ENCODE measurements around the gene GPAT2. TPM values are rescaled to one million over a fixed set of nuclear protein-coding genes. Genes with fewer than 3 reads are reported as not detected.
"Not testable (repeated sequence)": the region's sequence is repeated elsewhere in the genome, so short reads cannot be mapped to it uniquely, and the experiment has no call there.

GPAT2 gene
- total and polyA plus RNA-seq, 2 of the 8 experiments (the other 6 are each of a cell fraction or from before 2014, with no cell fraction given), result 0.26 to 0.63 TPM

GRCh38 chr2:96006248-96006647 is 28.5 kb downstream of the GPAT2 start:
- H3K23me2 ChIP-seq (ENCODE audit: low read depth, low read length); H3K36me3 ChIP-seq (ENCODE audit: control insufficient read depth in 2 of 4, insufficient read depth in 4 of 4, low read length in 3 of 4); H3K79me1 ChIP-seq (ENCODE audit: low read depth, low read length); FAIRE-seq; H3K4me1 ChIP-seq (replicated peaks in 1 of 4; ENCODE audit: control insufficient read depth in 3 of 4, insufficient read depth in 4 of 4, low read length in 3 of 4); H3K9ac ChIP-seq (replicated peaks in 1 of 4; ENCODE audit: extremely low read depth in 1 of 4, low read depth in 3 of 4, low read length in 3 of 4); POLR2A ChIA-PET (ENCODE audit: partially characterized antibody); H2AFZ ChIP-seq (ENCODE audit: low read length); H3K79me2 ChIP-seq (ENCODE audit: control insufficient read depth in 1 of 2, insufficient read depth in 2 of 2, low read length in 2 of 2); H4K8ac ChIP-seq (ENCODE audit: extremely low read depth, insufficient read depth, low read length); H2AK5ac ChIP-seq (ENCODE audit: low read depth, low read length); H3K9me3 ChIP-seq (ENCODE audit: insufficient read depth in 2 of 2, low read depth in 1 of 2, low read length in 1 of 2); H4K5ac ChIP-seq (ENCODE audit: insufficient read length, low read depth, low read length); H3K14ac ChIP-seq (ENCODE audit: insufficient read length); H4K91ac ChIP-seq (replicated peaks; ENCODE audit: insufficient read length, low read length); H3K4me3 ChIP-seq (ENCODE audit: extremely low read depth in 1 of 4, insufficient read depth in 2 of 4, low read depth in 3 of 4, low read length in 4 of 4); H2BK12ac ChIP-seq (ENCODE audit: low read depth, low read length); H3K27ac ChIP-seq (ENCODE audit: low read depth, low read length); H2BK120ac ChIP-seq (replicated peaks; ENCODE audit: low read depth, low read length); H3K23ac ChIP-seq (ENCODE audit: insufficient read length); H2BK5ac ChIP-seq (ENCODE audit: low read depth, low read length); H3K27me3 ChIP-seq (replicated peaks in 1 of 4; ENCODE audit: control insufficient read depth in 3 of 4, extremely low read depth in 1 of 4, insufficient read depth in 3 of 4, low read length in 3 of 4); H3K4ac ChIP-seq (replicated peaks; ENCODE audit: insufficient read length, low read depth, low read length); H4K20me1 ChIP-seq (replicated peaks in 1 of 2; ENCODE audit: control insufficient read depth in 1 of 2, insufficient read depth in 2 of 2, low read length in 2 of 2); H3K18ac ChIP-seq (ENCODE audit: extremely low read depth, low read length); H2BK20ac ChIP-seq (ENCODE audit: low read length); H2BK15ac ChIP-seq (ENCODE audit: low read length); H3K4me2 ChIP-seq (ENCODE audit: insufficient read depth in 1 of 2, low read depth in 2 of 2, low read length in 2 of 2); H3K56ac ChIP-seq (replicated peaks; ENCODE audit: insufficient read length, low read depth, low read length); DNase-seq (ENCODE audit: low read depth in 1 of 2, low spot score in 2 of 2): not testable (repeated sequence)
- 86% methylated on average over 5 of the region's 5 CpGs; no CpG with 5 or more reads in 1 of the 2 experiments for WGBS, 2 experiments (ENCODE audit: extremely low coverage in 1 of 2, insufficient coverage in 1 of 2, insufficient read length in 1 of 2, insufficient replicate concordance in 2 of 2, low coverage in 1 of 2, low lambda C conversion rate in 2 of 2, missing lambda C conversion rate in 1 of 2)
- CTCF ChIA-PET (ENCODE audit: partially characterized antibody), result interaction anchor here (0.6 to 1.6 kb wide), 2 partner anchors 154 to 168 kb away, joined by 3 to 4 read pairs; no protein-coding TSS in a partner anchor
